NT2/D1 (cell line): ENCODE measurements around the gene NDST3.

Experiments used
- DNase-seq: peaks from one replicate; pipeline ENCODE4 v3.0.0-alpha.2; 2011; ENCODE audit warnings: low read depth, low spot score
- H3K27me3 ChIP-seq: 2 replicates; pipeline ENCODE4 v1.6.0; 2011; ENCODE audit warnings: mild to moderate bottlenecking; ENCODE audit not compliant: insufficient read length, insufficient read depth
- H3K36me3 ChIP-seq: 2 replicates; pipeline ENCODE4 v1.6.1; 2011; ENCODE audit warnings: mild to moderate bottlenecking, low read length, mixed read lengths; ENCODE audit not compliant: insufficient read depth, insufficient read length
- H3K4me1 ChIP-seq: 2 replicates; pipeline ENCODE4 v1.5.1; 2011; ENCODE audit not compliant: insufficient read depth, insufficient read length
- H3K4me3 ChIP-seq: 2 replicates; pipeline ENCODE4 v1.5.1; 2011; ENCODE audit warnings: low read depth; ENCODE audit not compliant: insufficient read length
- H3K9ac ChIP-seq: 2 replicates; pipeline ENCODE4 v1.6.0; 2011; ENCODE audit warnings: low read depth; ENCODE audit not compliant: insufficient read length
- H3K9me3 ChIP-seq: 2 replicates; pipeline ENCODE4 v1.5.1; 2011; ENCODE audit warnings: mild to moderate bottlenecking, low read length; ENCODE audit not compliant: insufficient read depth
- SUZ12 ChIP-seq: IDR thresholded peaks from 2 replicates; pipeline ENCODE4 v1.6.1; 2011; ENCODE audit not compliant: insufficient read length, insufficient read depth; ENCODE audit errors: extremely low read depth
- YY1 ChIP-seq: IDR thresholded peaks from 2 replicates; pipeline ENCODE4 v1.6.1; 2011; ENCODE audit not compliant: insufficient read length, insufficient read depth
- ZNF274 ChIP-seq: IDR thresholded peaks from 2 replicates; pipeline ENCODE4 v1.6.1; 2011; ENCODE audit warnings: mild to moderate bottlenecking, low read depth, low read length

The NDST3 gene

GRCh38 chr4:118158763-118159375, 124.6 kb downstream of the NDST3 start:
- no peaks in the 10 kb centered on the region for H3K9me3 ChIP-seq
- DNase-seq = no peak
- H3K36me3 ChIP-seq = no peaks in the 10 kb centered on the region
- no peak overlapping the region for H3K9ac ChIP-seq
- no peaks in the 10 kb centered on the region for H3K4me1 ChIP-seq
- TF ChIP-seq ZNF274 (no peak), YY1 (no peak), SUZ12 (no peak)
- no peaks in the 10 kb centered on the region for H3K27me3 ChIP-seq
- no peak overlapping the region for H3K4me3 ChIP-seq

- no peaks in the 10 kb centered on the region for H3K4me1 ChIP-seq
- no peak for DNase-seq
- H3K27me3 ChIP-seq = no peaks in the 10 kb centered on the region
- H3K36me3 ChIP-seq = no peaks in the 10 kb centered on the region
- H3K9me3 ChIP-seq = peaks cover 6% of the 10 kb centered on the region; the same call in 1 of the 2 replicates
- no peak for TF ChIP-seq ZNF274
- TF ChIP-seq SUZ12 = no peak
- TF ChIP-seq YY1 = no peak
- no peak overlapping the region for H3K4me3 ChIP-seq
- H3K9ac ChIP-seq = no peak overlapping the region
These were observed 133.0 kb downstream of the NDST3 start for GRCh38 chr4:118167306-118167705.

GRCh38 chr4:118171381-118171780, 137.1 kb downstream of the NDST3 start:
- Histone ChIP-seq H3K4me3 (no peak overlapping the region), H3K4me1 (no peaks in the 10 kb centered on the region), H3K9me3 (peaks cover 6% of the 10 kb centered on the region; the same call in 1 of the 2 replicates), H3K9ac (no peak overlapping the region), H3K36me3 (no peaks in the 10 kb centered on the region), H3K27me3 (no peaks in the 10 kb centered on the region)
- no peak for DNase-seq
- TF ChIP-seq YY1 (no peak), SUZ12 (no peak), ZNF274 (no peak)

- Histone ChIP-seq H3K4me3 (no peak overlapping the region), H3K27me3 (no peaks in the 10 kb centered on the region), H3K9me3 (no peaks in the 10 kb centered on the region), H3K4me1 (no peaks in the 10 kb centered on the region), H3K9ac (no peak overlapping the region), H3K36me3 (no peaks in the 10 kb centered on the region)
- TF ChIP-seq YY1 = no peak
- no peak for TF ChIP-seq SUZ12
- TF ChIP-seq ZNF274 = no peak
- DNase-seq = no peak
These were observed 138.8 kb downstream of the NDST3 start for GRCh38 chr4:118173126-118173525.

- no peaks in the 10 kb centered on the region for H3K36me3 ChIP-seq
- TF ChIP-seq SUZ12 = no peak
- no peak for TF ChIP-seq YY1
- TF ChIP-seq ZNF274 = no peak
- H3K9ac ChIP-seq = no peak overlapping the region
- DNase-seq = no peak
- H3K4me3 ChIP-seq = no peak overlapping the region
- no peaks in the 10 kb centered on the region for H3K4me1 ChIP-seq
- no peaks in the 10 kb centered on the region for H3K9me3 ChIP-seq
- H3K27me3 ChIP-seq = no peaks in the 10 kb centered on the region
These were observed 139.9 kb downstream of the NDST3 start for GRCh38 chr4:118173956-118174725.

GRCh38 chr4:118175506-118175905, 141.2 kb downstream of the NDST3 start:
- H3K9me3 ChIP-seq = no peaks in the 10 kb centered on the region
- H3K4me3 ChIP-seq = no peak overlapping the region
- TF ChIP-seq YY1 (no peak), ZNF274 (no peak), SUZ12 (no peak)
- DNase-seq = no peak
- H3K9ac ChIP-seq = no peak overlapping the region
- no peaks in the 10 kb centered on the region for H3K4me1 ChIP-seq
- no peaks in the 10 kb centered on the region for H3K36me3 ChIP-seq
- no peaks in the 10 kb centered on the region for H3K27me3 ChIP-seq

GRCh38 chr4:118177126-118177525, 142.8 kb downstream of the NDST3 start:
- no peak for DNase-seq
- H3K27me3 ChIP-seq = no peaks in the 10 kb centered on the region
- no peaks in the 10 kb centered on the region for H3K9me3 ChIP-seq
- H3K36me3 ChIP-seq = no peaks in the 10 kb centered on the region
- TF ChIP-seq YY1 = no peak
- TF ChIP-seq SUZ12 = no peak
- no peak for TF ChIP-seq ZNF274
- H3K9ac ChIP-seq = no peak overlapping the region
- no peaks in the 10 kb centered on the region for H3K4me1 ChIP-seq
- H3K4me3 ChIP-seq = no peak overlapping the region
